ENCODE measurements around the gene KRT85.

DNA sequence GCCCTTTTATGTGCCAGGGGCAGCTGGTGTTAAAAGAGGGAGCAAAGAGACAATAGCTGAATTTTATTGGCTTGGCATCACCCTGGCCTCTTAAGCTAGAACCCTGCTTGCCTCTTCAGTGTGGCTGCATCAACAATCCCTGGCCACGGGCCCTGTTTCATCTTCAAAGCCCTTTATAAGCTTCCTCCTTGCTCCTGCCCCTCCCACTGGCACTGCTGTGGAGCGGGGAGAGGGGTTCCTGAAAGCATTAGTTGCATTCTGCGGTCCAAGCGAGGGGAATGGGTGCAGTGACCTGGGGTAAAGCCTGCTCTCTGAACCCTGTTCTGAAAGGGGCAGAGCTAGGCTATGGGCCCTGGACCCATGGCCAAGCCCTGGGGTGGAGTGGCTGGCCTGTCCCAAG, 45.9 kb downstream of the KRT85 start:
- TF ChIP-seq, protein P1, sequence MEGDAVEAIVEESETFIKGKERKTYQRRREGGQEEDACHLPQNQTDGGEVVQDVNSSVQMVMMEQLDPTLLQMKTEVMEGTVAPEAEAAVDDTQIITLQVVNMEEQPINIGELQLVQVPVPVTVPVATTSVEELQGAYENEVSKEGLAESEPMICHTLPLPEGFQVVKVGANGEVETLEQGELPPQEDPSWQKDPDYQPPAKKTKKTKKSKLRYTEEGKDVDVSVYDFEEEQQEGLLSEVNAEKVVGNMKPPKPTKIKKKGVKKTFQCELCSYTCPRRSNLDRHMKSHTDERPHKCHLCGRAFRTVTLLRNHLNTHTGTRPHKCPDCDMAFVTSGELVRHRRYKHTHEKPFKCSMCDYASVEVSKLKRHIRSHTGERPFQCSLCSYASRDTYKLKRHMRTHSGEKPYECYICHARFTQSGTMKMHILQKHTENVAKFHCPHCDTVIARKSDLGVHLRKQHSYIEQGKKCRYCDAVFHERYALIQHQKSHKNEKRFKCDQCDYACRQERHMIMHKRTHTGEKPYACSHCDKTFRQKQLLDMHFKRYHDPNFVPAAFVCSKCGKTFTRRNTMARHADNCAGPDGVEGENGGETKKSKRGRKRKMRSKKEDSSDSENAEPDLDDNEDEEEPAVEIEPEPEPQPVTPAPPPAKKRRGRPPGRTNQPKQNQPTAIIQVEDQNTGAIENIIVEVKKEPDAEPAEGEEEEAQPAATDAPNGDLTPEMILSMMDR (IDR thresholded peaks at IDR 0.05): no peak
- no peak for TF ChIP-seq POLR2A (IDR thresholded peaks at IDR 0.05)
